KG1 (cell line): ENCODE data around the gene CHST7.
"Not testable (repeated sequence)": the region's sequence is repeated elsewhere in the genome, so short reads cannot be mapped to it uniquely, and the experiment has no call there.

Experiments used
- DNase-seq: peaks from one replicate; lab custom pipeline; 2025; lab: John Stamatoyannopoulos, UW

Gene CHST7

GRCh38 chrX:46573331-46573891 is at the start of gene CHST7:
CHST7 (plus strand) TSS chrX:46573765; CDS start chrX:46573932, 167 bp downstream.
- DNase-seq, result no peak

- DNase-seq, result not testable (repeated sequence)
Measured at GRCh38 chrX:46528640-46529039, 44.9 kb upstream of the CHST7 start.

GRCh38 chrX:46529740-46530403 is 43.7 kb upstream of the CHST7 start:
- DNase-seq, result not testable (repeated sequence)

GRCh38 chrX:46530404-46530908 is 43.1 kb upstream of the CHST7 start:
- DNase-seq, result not testable (repeated sequence)

GRCh38 chrX:46531442-46531841 is 42.1 kb upstream of the CHST7 start:
- no peak for DNase-seq

- DNase-seq, result no peak
Measured at GRCh38 chrX:46543441-46543840, 30.1 kb upstream of the CHST7 start.

- not testable (repeated sequence) for DNase-seq
Measured at GRCh38 chrX:46544527-46544926, 29.0 kb upstream of the CHST7 start.

- DNase-seq, result peak; percentile 62
Measured at GRCh38 chrX:46545111-46546005, 28.2 kb upstream of the CHST7 start, which contains the start of gene ZNF674. ZNF674 (minus strand) TSS chrX:46545421; CDS start chrX:46542087, 3,334 bp downstream.

GRCh38 chrX:46547857-46548256 is 25.7 kb upstream of the CHST7 start:
- DNase-seq, result no peak

- DNase-seq, result no peak
Measured at GRCh38 chrX:46549914-46550313, 23.7 kb upstream of the CHST7 start.

- no peak for DNase-seq
Measured at GRCh38 chrX:46551494-46552128, 22.0 kb upstream of the CHST7 start.

- DNase-seq, result no peak
Measured at GRCh38 chrX:46553935-46554334, 19.6 kb upstream of the CHST7 start.

GRCh38 chrX:46554942-46555341 is 18.6 kb upstream of the CHST7 start:
- DNase-seq, result peak; percentile 2

- DNase-seq, result no peak
Measured at GRCh38 chrX:46559062-46559461, 14.5 kb upstream of the CHST7 start.

- DNase-seq, result no peak
Measured at GRCh38 chrX:46561824-46562657, 11.5 kb upstream of the CHST7 start.

- no peak for DNase-seq
Measured at GRCh38 chrX:46567388-46567787, 6.2 kb upstream of the CHST7 start.

- no peak for DNase-seq
Measured at GRCh38 chrX:46569621-46570020, 3.9 kb upstream of the CHST7 start.

- DNase-seq, result no peak
Measured at GRCh38 chrX:46571423-46572339, 1.9 kb upstream of the CHST7 start.

GRCh38 chrX:46572340-46572936 is 1.1 kb upstream of the CHST7 start:
- DNase-seq, result no peak
